GM23248 (cell line): ENCODE measurements around the gene HSF4. TPM values are rescaled to one million over a fixed set of nuclear protein-coding genes. Genes with fewer than 3 reads are reported as not detected.

Experiments used
- DNase-seq: peaks from one replicate; pipeline ENCODE4 v3.0.0-alpha.2; 2015
- H2AFZ ChIP-seq: fragments of 200-600 bp; sonication (generic); 2 replicates; pipeline ENCODE4 v1.6.1; 2016; ENCODE audit warnings: antibody characterized with exemption
- H3F3A ChIP-seq: fragments of 200-600 bp; sonication (generic); 2 replicates; pipeline ENCODE4 v1.6.1; 2016; ENCODE audit warnings: mild to moderate bottlenecking, antibody characterized with exemption, mixed run types; ENCODE audit not compliant: insufficient read depth
- H3K27ac ChIP-seq: fragments of 200-600 bp; sonication (generic); 2 replicates; pipeline ENCODE4 v1.5.1; 2016; ENCODE audit warnings: mild to moderate bottlenecking
- H3K27me3 ChIP-seq: fragments of 200-600 bp; sonication (generic); replicated peaks from 2 replicates; pipeline ENCODE4 v1.6.1; 2016; ENCODE audit warnings: mild to moderate bottlenecking; ENCODE audit not compliant: insufficient read depth
- H3K36me3 ChIP-seq: fragments of 200-600 bp; sonication (generic); 2 replicates; pipeline ENCODE4 v1.6.1; 2016; ENCODE audit warnings: low read depth, mild to moderate bottlenecking
- H3K4me1 ChIP-seq: fragments of 200-600 bp; sonication (generic); 2 replicates; pipeline ENCODE4 v1.6.1; 2016; ENCODE audit warnings: mild to moderate bottlenecking; ENCODE audit not compliant: insufficient read depth
- H3K4me2 ChIP-seq: fragments of 200-600 bp; sonication (generic); one replicate; pipeline ENCODE4 v1.6.1; 2016; ENCODE audit warnings: mild to moderate bottlenecking; ENCODE audit not compliant: unreplicated experiment
- H3K4me3 ChIP-seq: fragments of 200-600 bp; sonication (generic); 2 replicates; pipeline ENCODE4 v1.5.1; 2016; ENCODE audit warnings: mild to moderate bottlenecking
- H3K79me2 ChIP-seq: fragments of 200-600 bp; sonication (generic); 2 replicates; pipeline ENCODE4 v1.6.1; 2016; ENCODE audit warnings: mild to moderate bottlenecking; ENCODE audit not compliant: insufficient read depth
- H3K9ac ChIP-seq: fragments of 200-600 bp; sonication (generic); 2 replicates; pipeline ENCODE4 v1.6.1; 2016; ENCODE audit warnings: mild to moderate bottlenecking
- H3K9me2 ChIP-seq: fragments of 200-600 bp; sonication (generic); 2 replicates; pipeline ENCODE4 v1.6.1; 2016; ENCODE audit warnings: mixed run types, mild to moderate bottlenecking, moderate library complexity; ENCODE audit not compliant: insufficient read depth
- H3K9me3 ChIP-seq: fragments of 200-600 bp; sonication (generic); one replicate; pipeline ENCODE4 v1.6.1; 2017; ENCODE audit warnings: low read depth
- H4K20me1 ChIP-seq: fragments of 200-600 bp; sonication (generic); 2 replicates; pipeline ENCODE4 v1.6.0; 2016; ENCODE audit not compliant: insufficient read depth
- EZH2 ChIP-seq: fragments of 200-600 bp; sonication (generic); IDR thresholded peaks from 2 replicates; pipeline ENCODE4 v1.6.1; 2018; ENCODE audit warnings: antibody characterized with exemption, mild to moderate bottlenecking; ENCODE audit not compliant: insufficient read depth, poor library complexity, severe bottlenecking
- EZH2phosphoT487 ChIP-seq: fragments of 200-600 bp; sonication (generic); IDR thresholded peaks from 2 replicates; pipeline ENCODE4 v1.6.1; 2018; ENCODE audit warnings: antibody characterized with exemption, moderate library complexity, mild to moderate bottlenecking, low read depth; ENCODE audit not compliant: insufficient read depth
- WGBS, 2 experiments: methylation state at CpG; one replicate each; pipeline ENCODE4 v1.1.6; 2015 to 2017; ENCODE audit warnings: low lambda C conversion rate in 2 of 2, low coverage in 1 of 2; ENCODE audit errors: missing lambda C conversion rate in 2 of 2; 5-methylcytosine and 5-hydroxymethylcytosine counted together
- in situ Hi-C: fragments of 300-500 bp; cut with MboI; formaldehyde crosslinking; loops from 2 replicates; pipeline ENCODE4 v1.15.0; 2020
- polyA plus RNA-seq: library from polyadenylated mRNA; unstranded; fragments of >200 nt; fragmentation: Nextera tagmentation; extraction: Ambion mirVana; gene quantifications from 2 replicates; pipeline ENCODE4 v1.2.1, GENCODE V29; 2016
- total RNA-seq: library from RNA; depleted of rRNA; stranded (reverse); fragments of >200 nt; shearing (Covaris generic); gene quantifications from 2 replicates; pipeline ENCODE4 v1.2.3, GENCODE V29; 2014

HSF4 gene
- total and polyA plus RNA-seq, 2 experiments from 2014 or later, result 3.0 to 10.8 TPM

- Histone ChIP-seq H3K9me3 (no peaks in the 10 kb centered on the region), H3K9me2 (no peaks in the 10 kb centered on the region), H3K4me1 (peaks cover 24% of the 10 kb centered on the region), H3K4me3 (peak overlapping the region; percentile 79), H4K20me1 (no peaks in the 10 kb centered on the region), H3K27me3 (no peaks in the 10 kb centered on the region), H3K27ac (peak overlapping the region; percentile 82), H3F3A (peaks cover 18% of the 10 kb centered on the region), H3K36me3 (no peaks in the 10 kb centered on the region), H3K79me2 (peaks cover 12% of the 10 kb centered on the region), H3K4me2 (peak overlapping the region; percentile 73), H3K9ac (peak overlapping the region; percentile 81), H2AFZ (peak overlapping the region; percentile 69)
- WGBS, 2 experiments, result 1 to 5% methylated on average over 11 of the region's 11 CpGs
- in situ Hi-C loops, result no loop called here
- DNase-seq, result no peak
- TF ChIP-seq EZH2phosphoT487, result no peak
- no peak for TF ChIP-seq EZH2
Observed at GRCh38 chr16:67183284-67183626, 18.7 kb downstream of the HSF4 start.

- Histone ChIP-seq H3K79me2 (peaks cover 12% of the 10 kb centered on the region), H4K20me1 (no peaks in the 10 kb centered on the region), H3K27ac (peak within 1 kb of the TSS; percentile 82), H3K4me3 (peak within 1 kb of the TSS; percentile 79), H3K36me3 (no peaks in the 10 kb centered on the region), H3K27me3 (no peaks in the 10 kb centered on the region), H3K4me1 (peaks cover 24% of the 10 kb centered on the region), H3K9me2 (no peaks in the 10 kb centered on the region), H3K9ac (peak within 1 kb of the TSS; percentile 81), H2AFZ (peak within 1 kb of the TSS; percentile 69), H3F3A (peaks cover 18% of the 10 kb centered on the region), H3K4me2 (peak within 1 kb of the TSS; percentile 73), H3K9me3 (no peaks in the 10 kb centered on the region)
- DNase-seq, result peak; percentile 98
- in situ Hi-C loops, result no loop called here
- 1% methylated on average over 67 to 76 of the region's 77 CpGs for WGBS, 2 experiments
- no peak for TF ChIP-seq EZH2
- no peak for TF ChIP-seq EZH2phosphoT487
Observed at GRCh38 chr16:67183627-67184452, 19.3 kb downstream of the HSF4 start, which contains the start of gene MATCAP1. TSS of gene MATCAP1 (minus strand) at chr16:67183963. CDS start at chr16:67180610, 3,353 bp downstream.

GRCh38 chr16:67184453-67184994 lies 20.0 kb downstream of the HSF4 start:
- no peaks in the 10 kb centered on the region for H3K9me2 ChIP-seq
- H3K79me2 ChIP-seq, result peaks cover 12% of the 10 kb centered on the region
- H3K4me1 ChIP-seq, result peaks cover 24% of the 10 kb centered on the region
- TF ChIP-seq EZH2 (no peak), EZH2phosphoT487 (no peak)
- peak overlapping the region; percentile 79 for H3K4me3 ChIP-seq
- in situ Hi-C loops, result no loop called here
- H3K9me3 ChIP-seq, result no peaks in the 10 kb centered on the region
- peak overlapping the region; percentile 82; the same call in 1 of the 2 replicates for H3K27ac ChIP-seq
- WGBS, 2 experiments, result 9 to 11% methylated on average over 42 to 59 of the region's 59 CpGs
- no peaks in the 10 kb centered on the region for H3K36me3 ChIP-seq
- peak overlapping the region; percentile 73 for H3K4me2 ChIP-seq
- peak overlapping the region; percentile 81 for H3K9ac ChIP-seq
- peak overlapping the region; percentile 69 for H2AFZ ChIP-seq
- H4K20me1 ChIP-seq, result no peaks in the 10 kb centered on the region
- peaks cover 18% of the 10 kb centered on the region for H3F3A ChIP-seq
- no peak for DNase-seq
- no peaks in the 10 kb centered on the region for H3K27me3 ChIP-seq

- in situ Hi-C loops, result no loop called here
- 0 out of 2 replicates have a peak overlapping the region, but pooled peaks have one; percentile 21 for H3K4me3 ChIP-seq
Observed at GRCh38 chr16:67184995-67185650, 20.6 kb downstream of the HSF4 start.

More at GRCh38 chr16:67184995-67185650, 20.6 kb downstream of the HSF4 start:
- no peaks in the 10 kb centered on the region for H3K36me3 ChIP-seq
- no peak overlapping the region for H3K9ac ChIP-seq
- no peak overlapping the region for H3K27ac ChIP-seq
- WGBS, 2 experiments, result 11 to 15% methylated on average over 38 to 43 of the region's 43 CpGs
- no peak overlapping the region for H2AFZ ChIP-seq
- H3K9me3 ChIP-seq, result no peaks in the 10 kb centered on the region
- H3K27me3 ChIP-seq, result no peaks in the 10 kb centered on the region
- H3K9me2 ChIP-seq, result no peaks in the 10 kb centered on the region
- peaks cover 12% of the 10 kb centered on the region for H3K79me2 ChIP-seq
- peak; percentile 96 for DNase-seq
- no peak overlapping the region for H3K4me2 ChIP-seq
- TF ChIP-seq EZH2phosphoT487, result no peak
- TF ChIP-seq EZH2, result no peak
- H3K4me1 ChIP-seq, result peaks cover 24% of the 10 kb centered on the region
- H3F3A ChIP-seq, result peaks cover 18% of the 10 kb centered on the region
- no peaks in the 10 kb centered on the region for H4K20me1 ChIP-seq
